ENCODE data around the gene MYO1B.

DNA sequence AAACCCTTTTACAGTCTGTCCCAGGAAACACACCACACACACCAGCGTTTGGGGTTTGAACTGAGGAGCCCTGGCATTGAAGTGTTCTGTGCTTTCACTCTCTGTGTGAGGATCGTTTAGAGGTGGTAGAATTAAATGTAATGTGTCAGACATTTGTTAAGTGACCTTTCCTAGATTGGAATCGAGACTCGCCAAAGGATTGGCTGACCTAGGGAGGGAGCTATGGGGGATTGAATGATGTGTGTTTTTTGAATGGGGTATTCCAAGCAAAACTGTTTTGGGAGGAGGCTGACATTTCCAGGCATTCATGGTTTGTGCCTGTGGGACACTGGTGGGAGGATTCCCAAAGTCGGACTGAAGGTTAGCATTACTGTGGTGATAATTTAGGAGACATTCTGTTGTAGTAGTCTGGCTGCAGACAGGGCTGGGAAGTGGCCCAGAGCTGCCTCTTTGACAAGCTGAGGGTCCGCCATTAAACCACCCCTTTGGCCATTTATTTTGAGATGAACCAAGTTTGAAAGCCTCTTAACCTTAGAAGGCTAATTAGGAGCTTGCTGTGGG is 1.7 kb downstream of the MYO1B start:
- TF ChIP-seq, protein P1, sequence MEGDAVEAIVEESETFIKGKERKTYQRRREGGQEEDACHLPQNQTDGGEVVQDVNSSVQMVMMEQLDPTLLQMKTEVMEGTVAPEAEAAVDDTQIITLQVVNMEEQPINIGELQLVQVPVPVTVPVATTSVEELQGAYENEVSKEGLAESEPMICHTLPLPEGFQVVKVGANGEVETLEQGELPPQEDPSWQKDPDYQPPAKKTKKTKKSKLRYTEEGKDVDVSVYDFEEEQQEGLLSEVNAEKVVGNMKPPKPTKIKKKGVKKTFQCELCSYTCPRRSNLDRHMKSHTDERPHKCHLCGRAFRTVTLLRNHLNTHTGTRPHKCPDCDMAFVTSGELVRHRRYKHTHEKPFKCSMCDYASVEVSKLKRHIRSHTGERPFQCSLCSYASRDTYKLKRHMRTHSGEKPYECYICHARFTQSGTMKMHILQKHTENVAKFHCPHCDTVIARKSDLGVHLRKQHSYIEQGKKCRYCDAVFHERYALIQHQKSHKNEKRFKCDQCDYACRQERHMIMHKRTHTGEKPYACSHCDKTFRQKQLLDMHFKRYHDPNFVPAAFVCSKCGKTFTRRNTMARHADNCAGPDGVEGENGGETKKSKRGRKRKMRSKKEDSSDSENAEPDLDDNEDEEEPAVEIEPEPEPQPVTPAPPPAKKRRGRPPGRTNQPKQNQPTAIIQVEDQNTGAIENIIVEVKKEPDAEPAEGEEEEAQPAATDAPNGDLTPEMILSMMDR (IDR thresholded peaks at IDR 0.05), result no peak
- TF ChIP-seq ZFX (IDR thresholded peaks at IDR 0.05; ENCODE audit: borderline replicate concordance), result no peak

Measured in 22Rv1 (cell line).